Caco-2 (cell line): ENCODE data around the gene IGSF22. TPM values are rescaled to one million over a fixed set of nuclear protein-coding genes. Genes with fewer than 3 reads are reported as not detected.

Experiments
- Bru-seq: library from RNA; stranded (reverse); fragments of 400-500 nt; gene quantifications from one replicate; lab custom pipeline; 2021; lab: Mats Ljungman, UMichigan
- BruChase-seq, 2 experiments: library from RNA; stranded (reverse); fragments of 400-500 nt; gene quantifications; one replicate each; lab custom pipeline; 2021; lab: Mats Ljungman, UMichigan
- BruUV-seq: library from RNA; stranded (reverse); fragments of 400-500 nt; replicated peaks from 2 replicates; lab custom pipeline; 2021; lab: Mats Ljungman, UMichigan
- CTCF ChIA-PET: fragments of 300-600 bp; sonication (Branson Sonifier 250); formaldehyde crosslinking; loops from one replicate; lab custom pipeline; 2022; ENCODE audit warnings: antibody characterized with exemption; lab: Charles Lee
- POLR2A ChIA-PET: fragments of 300-600 bp; sonication (Branson Sonifier 250); formaldehyde crosslinking; loops from one replicate; lab custom pipeline; 2022; ENCODE audit warnings: antibody characterized with exemption; lab: Charles Lee
- DNase-seq, 2 experiments: peaks; one replicate each; pipeline versions ENCODE4 v3.0.0 to v3.0.0-alpha.2; 2020 to 2022
- H3K27me3 ChIP-seq: replicated peaks from 2 replicates; pipeline ENCODE4 v1.6.0; 2011; ENCODE audit warnings: low read length; ENCODE audit not compliant: control insufficient read depth, insufficient read depth
- H3K36me3 ChIP-seq: 2 replicates; pipeline ENCODE4 v1.5.1; 2011; ENCODE audit warnings: low read length; ENCODE audit not compliant: control insufficient read depth, insufficient read depth
- H3K4me1 ChIP-seq: fragments of 250-450 bp; sonication (Bioruptor Pico); 2 replicates; pipeline ENCODE4 v1.5.1; 2020; ENCODE audit warnings: mild to moderate bottlenecking
- H3K4me3 ChIP-seq: 2 replicates; pipeline ENCODE4 v1.5.1; 2011; ENCODE audit warnings: low read depth, mild to moderate bottlenecking, control low read depth, low read length
- H3K9me3 ChIP-seq: fragments of 250-450 bp; sonication (Bioruptor Pico); 2 replicates; pipeline ENCODE4 v1.5.1; 2020; ENCODE audit warnings: mild to moderate bottlenecking, moderate library complexity
- H3K27ac Mint-ChIP-seq: one replicate; pipeline ENCODE4 v1.8.0; 2022; ENCODE audit warnings: mixed read lengths; ENCODE audit not compliant: unreplicated experiment
- H3K27me3 Mint-ChIP-seq: one replicate; pipeline ENCODE4 v1.8.0; 2022; ENCODE audit warnings: mixed read lengths; ENCODE audit not compliant: insufficient read depth, unreplicated experiment
- H3K36me3 Mint-ChIP-seq: one replicate; pipeline ENCODE4 v1.8.0; 2022; ENCODE audit warnings: mild to moderate bottlenecking, mixed read lengths; ENCODE audit not compliant: insufficient read depth, unreplicated experiment
- H3K4me1 Mint-ChIP-seq: one replicate; pipeline ENCODE4 v1.8.0; 2022; ENCODE audit warnings: low read depth, mixed read lengths; ENCODE audit not compliant: unreplicated experiment
- H3K4me3 Mint-ChIP-seq: one replicate; pipeline ENCODE4 v1.8.0; 2022; ENCODE audit warnings: mild to moderate bottlenecking, moderate library complexity, mixed read lengths; ENCODE audit not compliant: unreplicated experiment
- H3K9me3 Mint-ChIP-seq: one replicate; pipeline ENCODE4 v1.8.0; 2022; ENCODE audit warnings: mixed read lengths; ENCODE audit not compliant: unreplicated experiment
- CTCF ChIP-seq, 2 experiments: fragments of 200-600 bp in 1 of 2; IDR thresholded peaks; 1 replicate in 1 of 2; 2 replicates in 1 of 2; pipeline versions ENCODE4 v1.5.1 to v1.8.0; 2011 to 2022; ENCODE audit warnings: antibody characterized with exemption in 1 of 2, control low read depth in 1 of 2, inconsistent platforms in 1 of 2, low read depth in 1 of 2, low read length in 1 of 2, mild to moderate bottlenecking in 1 of 2, moderate library complexity in 1 of 2; ENCODE audit not compliant: insufficient read depth in 1 of 2, severe bottlenecking in 1 of 2, unreplicated experiment in 1 of 2
- intact Hi-C: fragments of 100-400 bp; cut with micrococcal nuclease; formaldehyde crosslinking; loops from one replicate; pipeline ENCODE4 v1.10.0; 2022; ENCODE audit not compliant: unreplicated experiment
- long read RNA-seq: library from polyadenylated mRNA; stranded (forward); transcript quantifications from one replicate; pipeline ENCODE4 v2.0.0, GENCODE V29; 2022
- total RNA-seq: library from RNA; stranded (reverse); gene quantifications from 2 replicates; pipeline ENCODE4 v1.2.3, GENCODE V29; 2022

The IGSF22 gene
- total RNA-seq (not detected in 2 replicates), Bru-seq, nascent RNA (percentile 11 among the genes with signal in this experiment), BruChase-seq, experiment 1, labeled RNA remaining after a 2-hour chase (percentile 4 among the genes with signal in this experiment), BruChase-seq, experiment 2, labeled RNA remaining after a 6-hour chase (not detected)
- long read RNA-seq, result 0 reads

GRCh38 chr11:18726040-18726439 lies at the start of gene IGSF22:
TSS of gene IGSF22 (minus strand) at chr11:18726188. CDS start at chr11:18724236, 1,952 bp downstream.
- no peak within 1 kb of the TSS for H3K27ac Mint-ChIP-seq
- no peak for TF ChIP-seq CTCF (IDR thresholded peaks at IDR 0.05; ENCODE audit: insufficient read depth in 1 of 2, low read depth in 1 of 2, low read length in 1 of 2, severe bottlenecking in 1 of 2, unreplicated experiment in 1 of 2)
- H3K4me3 Mint-ChIP-seq, result no peak within 1 kb of the TSS
- peaks cover 7% of the 10 kb centered on the region for H3K27me3 Mint-ChIP-seq
- no peak for DNase-seq
- Histone ChIP-seq H3K4me3 (no peak within 1 kb of the TSS), H3K4me1 (no peaks in the 10 kb centered on the region), H3K27me3 (no peaks in the 10 kb centered on the region), H3K36me3 (no peaks in the 10 kb centered on the region), H3K9me3 (no peaks in the 10 kb centered on the region)
- no TSS peak for BruUV-seq
- H3K4me1 Mint-ChIP-seq, result no peaks in the 10 kb centered on the region
- H3K9me3 Mint-ChIP-seq, result no peaks in the 10 kb centered on the region
- intact Hi-C loops, result no loop called here
- CTCF ChIA-PET, result interaction anchor here (0.6 to 0.7 kb wide), 2 partner anchors 222 to 260 kb away, joined by 4 to 5 read pairs; no protein-coding TSS in a partner anchor
- POLR2A ChIA-PET, result no interaction called here
- no peaks in the 10 kb centered on the region for H3K36me3 Mint-ChIP-seq

- Mint-ChIP-seq H3K36me3 (no peaks in the 10 kb centered on the region), H3K4me3 (no peak overlapping the region), H3K27me3 (peaks cover 2% of the 10 kb centered on the region), H3K27ac (no peak overlapping the region), H3K4me1 (no peaks in the 10 kb centered on the region), H3K9me3 (no peaks in the 10 kb centered on the region)
- Histone ChIP-seq H3K27me3 (no peaks in the 10 kb centered on the region), H3K4me1 (peaks cover 5% of the 10 kb centered on the region), H3K9me3 (no peaks in the 10 kb centered on the region), H3K4me3 (no peak overlapping the region), H3K36me3 (no peaks in the 10 kb centered on the region)
- TF ChIP-seq CTCF (IDR thresholded peaks at IDR 0.05; ENCODE audit: insufficient read depth in 1 of 2, low read depth in 1 of 2, low read length in 1 of 2, severe bottlenecking in 1 of 2, unreplicated experiment in 1 of 2), result no peak
- no TSS peak for BruUV-seq
- POLR2A ChIA-PET, result no interaction called here
- CTCF ChIA-PET, result interaction anchor here (0.9 kb wide), 1 partner anchor 11 kb away, joined by 5 read pairs; no protein-coding TSS in a partner anchor
- no peak for DNase-seq
- intact Hi-C loops, result loop anchor here (1.0 kb wide), 2 partner anchors 28 to 78 kb away; no protein-coding TSS in a partner anchor
These were observed 48.8 kb upstream of the IGSF22 start for GRCh38 chr11:18774801-18775200.

GRCh38 chr11:18773681-18774080 lies 47.7 kb upstream of the IGSF22 start:
- Mint-ChIP-seq H3K4me3 (no peak overlapping the region), H3K27me3 (peaks cover 2% of the 10 kb centered on the region), H3K27ac (no peak overlapping the region), H3K36me3 (no peaks in the 10 kb centered on the region), H3K4me1 (no peaks in the 10 kb centered on the region), H3K9me3 (no peaks in the 10 kb centered on the region)
- no peaks in the 10 kb centered on the region for H3K27me3 ChIP-seq
- no peak for DNase-seq
- POLR2A ChIA-PET, result no interaction called here
- H3K4me1 ChIP-seq, result peaks cover 6% of the 10 kb centered on the region
- H3K4me3 ChIP-seq, result no peak overlapping the region
- no peaks in the 10 kb centered on the region for H3K36me3 ChIP-seq
- no TSS peak for BruUV-seq
- no peak for TF ChIP-seq CTCF (IDR thresholded peaks at IDR 0.05; ENCODE audit: insufficient read depth in 1 of 2, low read depth in 1 of 2, low read length in 1 of 2, severe bottlenecking in 1 of 2, unreplicated experiment in 1 of 2)
- intact Hi-C loops, result no loop called here
- H3K9me3 ChIP-seq, result no peaks in the 10 kb centered on the region
- CTCF ChIA-PET, result no interaction called here
